Limb (tissue), 2 donors: ENCODE data around the gene GNB1L.
"Not testable (repeated sequence)": the region's sequence is repeated elsewhere in the genome, so short reads cannot be mapped to it uniquely, and the experiment has no call there.

ENCODE experiments used
- DNase-seq, 2 donors: peaks; one replicate each; pipeline ENCODE4 v3.0.0-alpha.2; 2016; ENCODE audit errors: extremely low spot score in 2 of 2

Gene GNB1L

DNA sequence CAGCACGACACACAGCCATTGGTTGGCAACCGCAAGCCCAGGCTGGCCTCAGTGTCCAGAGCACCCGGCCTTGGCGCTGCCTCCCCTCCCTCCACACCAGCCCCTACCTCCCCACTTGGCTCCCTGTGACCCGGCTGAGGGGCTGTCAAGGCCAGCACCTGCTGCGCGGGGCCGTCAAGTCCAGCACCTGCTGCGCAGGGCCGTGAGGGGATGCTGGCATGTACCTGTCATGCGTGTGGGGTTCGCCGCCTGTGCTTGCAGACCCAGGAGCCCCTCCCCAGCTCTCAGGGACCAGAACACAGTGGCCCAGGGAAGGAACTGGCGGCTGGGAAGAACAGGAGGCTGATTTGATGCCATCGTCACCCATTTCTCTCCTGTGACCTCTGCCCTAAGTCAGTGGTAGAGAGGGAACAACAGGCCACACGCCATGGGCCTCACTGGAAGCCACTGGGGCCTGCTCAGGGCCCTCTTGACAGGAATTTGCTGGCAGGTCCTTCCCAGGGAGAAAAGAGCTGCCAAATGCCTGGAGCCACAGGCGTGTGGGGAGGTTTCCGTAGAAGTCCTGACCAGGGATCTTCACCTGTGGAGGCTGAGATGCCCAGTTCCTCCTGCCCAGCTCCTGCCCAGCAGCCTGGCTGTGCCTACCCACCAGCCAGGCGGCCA lies 56.5 kb downstream of the GNB1L start:
- peak in 1 of 2 donors; percentile 27 for DNase-seq

DNA sequence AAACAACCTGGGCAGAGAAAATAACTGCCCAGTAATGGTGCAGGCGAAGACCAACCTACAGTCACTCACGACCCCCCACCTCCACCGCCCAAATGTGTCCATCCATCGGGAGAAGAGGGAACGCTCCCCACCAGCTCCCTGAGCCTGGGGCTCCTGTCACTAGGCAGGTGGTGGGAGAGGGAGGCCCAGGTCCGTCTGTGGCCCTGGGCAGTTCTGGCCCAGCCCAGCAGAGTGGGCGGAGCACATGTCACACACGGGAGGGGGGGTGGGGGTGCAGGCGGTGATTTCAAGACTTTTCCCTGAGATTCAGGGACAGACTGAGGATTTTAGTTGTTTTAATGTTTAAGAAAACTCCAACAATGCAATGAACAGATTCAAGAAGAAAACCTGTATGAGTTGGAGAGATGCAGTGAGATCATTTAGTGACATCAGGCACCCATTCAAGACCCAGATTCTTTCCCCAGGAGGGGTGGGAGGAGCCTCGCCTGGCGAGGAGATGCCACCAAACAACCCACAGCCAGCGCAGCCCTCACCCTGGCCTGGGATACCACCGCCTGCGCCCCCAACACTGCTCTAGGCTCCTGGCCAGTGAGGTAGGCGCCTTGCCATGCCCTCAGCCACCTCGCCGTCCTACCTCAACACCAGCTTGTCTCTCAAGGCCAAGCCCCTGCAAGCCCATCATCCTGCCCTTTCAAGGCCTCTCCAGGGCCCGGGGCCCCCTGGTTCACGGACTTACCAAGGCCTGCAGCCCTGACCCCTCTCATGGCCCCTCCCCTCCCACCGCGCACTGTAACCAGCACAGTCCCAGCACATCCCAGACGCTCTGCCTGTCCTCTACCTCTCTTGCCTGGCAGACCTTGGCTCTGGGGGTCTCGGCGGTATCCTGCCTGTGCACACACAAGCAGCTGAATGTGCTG lies 57.3 kb downstream of the GNB1L start:
- DNase-seq, result peak in 1 of 2 donors; percentile 29

DNA sequence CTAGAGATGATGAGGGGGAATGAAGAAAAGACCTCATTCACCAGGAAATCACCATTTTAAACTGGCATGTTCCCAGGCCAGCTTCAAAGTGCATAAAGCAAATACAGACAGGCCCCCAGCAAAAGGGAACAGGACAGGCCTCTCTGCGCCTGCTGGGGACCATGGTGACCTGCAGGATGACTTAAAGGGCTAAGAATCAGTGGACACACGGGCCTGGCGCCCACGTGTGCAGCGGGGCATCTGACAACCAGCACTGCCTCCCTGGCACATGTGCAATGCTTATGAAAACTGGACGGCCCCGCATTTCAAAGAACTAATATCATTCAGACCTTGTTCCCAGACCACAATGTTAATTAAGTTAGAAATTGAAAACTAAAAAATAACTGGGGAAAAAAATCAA lies 58.5 kb downstream of the GNB1L start:
- DNase-seq, result peak in 1 of 2 donors; percentile 20

DNA sequence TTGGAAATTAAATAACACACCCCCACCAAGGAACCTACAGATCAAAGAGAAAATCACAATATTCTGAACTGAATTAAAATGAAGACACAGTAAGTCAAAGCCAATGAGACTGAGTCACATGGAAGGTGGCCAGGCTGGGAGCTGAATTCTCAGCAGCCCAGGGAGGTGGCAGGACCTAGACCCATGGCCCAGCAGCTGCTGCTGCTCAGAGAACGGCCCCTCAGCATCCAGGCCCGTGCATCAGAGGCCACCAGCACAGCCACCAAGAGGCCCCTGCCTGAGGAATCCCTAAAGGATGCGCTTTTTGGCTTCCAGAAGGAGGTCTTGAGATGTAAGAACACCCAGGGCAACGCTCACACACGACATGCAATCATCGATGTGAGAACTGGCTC lies 59.1 kb downstream of the GNB1L start:
- DNase-seq, result peak in 1 of 2 donors; percentile 16

DNA sequence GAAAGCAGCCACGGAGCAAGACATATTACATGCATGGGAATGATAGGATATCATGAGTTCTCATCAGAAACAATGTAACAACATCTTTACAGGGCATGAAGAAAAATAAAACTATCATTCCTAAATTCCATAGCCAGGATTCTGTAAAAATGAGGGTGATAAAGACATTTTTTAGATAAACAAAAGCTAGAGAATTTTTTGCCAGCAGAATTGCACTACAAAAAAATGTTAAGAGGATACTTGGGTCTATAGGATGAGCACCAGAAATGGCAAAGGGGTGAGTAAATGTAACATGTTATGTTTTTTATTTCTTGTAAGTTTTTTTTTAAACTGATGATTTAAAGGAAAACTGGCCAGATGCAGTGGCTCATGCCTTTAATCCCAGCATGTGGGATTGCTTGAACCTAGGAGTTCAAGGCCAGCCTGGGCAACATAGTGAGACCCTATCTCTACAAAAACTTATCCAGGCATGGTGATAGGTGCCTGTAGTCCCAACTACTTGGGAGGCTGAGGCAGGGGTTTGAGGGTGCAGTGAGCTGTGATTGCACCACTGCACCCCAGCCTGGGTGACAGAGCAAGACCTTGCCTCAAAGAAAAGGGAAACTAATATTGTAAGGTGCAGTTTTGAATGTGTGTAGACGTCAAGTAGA lies 60.9 kb downstream of the GNB1L start:
- DNase-seq, result no peak

DNA sequence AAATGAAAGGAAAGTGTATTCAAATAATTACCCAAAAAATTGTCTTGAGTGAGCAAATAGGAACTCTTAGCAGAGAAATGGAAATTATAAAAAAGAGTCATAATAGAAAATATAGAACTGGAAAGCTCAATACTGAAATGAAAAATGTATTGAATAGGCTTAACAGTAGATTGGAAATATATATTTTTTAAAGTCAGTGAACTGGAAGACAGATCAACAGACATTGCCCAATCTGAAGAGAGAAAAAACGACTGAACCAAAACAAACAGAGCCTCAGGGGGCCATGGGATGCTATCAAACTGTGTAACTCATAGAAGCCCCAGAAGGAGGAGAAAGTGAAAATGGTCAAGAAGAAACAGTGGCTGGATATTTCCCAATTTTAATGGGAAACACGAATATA lies 61.5 kb downstream of the GNB1L start:
- DNase-seq, result no peak

DNA sequence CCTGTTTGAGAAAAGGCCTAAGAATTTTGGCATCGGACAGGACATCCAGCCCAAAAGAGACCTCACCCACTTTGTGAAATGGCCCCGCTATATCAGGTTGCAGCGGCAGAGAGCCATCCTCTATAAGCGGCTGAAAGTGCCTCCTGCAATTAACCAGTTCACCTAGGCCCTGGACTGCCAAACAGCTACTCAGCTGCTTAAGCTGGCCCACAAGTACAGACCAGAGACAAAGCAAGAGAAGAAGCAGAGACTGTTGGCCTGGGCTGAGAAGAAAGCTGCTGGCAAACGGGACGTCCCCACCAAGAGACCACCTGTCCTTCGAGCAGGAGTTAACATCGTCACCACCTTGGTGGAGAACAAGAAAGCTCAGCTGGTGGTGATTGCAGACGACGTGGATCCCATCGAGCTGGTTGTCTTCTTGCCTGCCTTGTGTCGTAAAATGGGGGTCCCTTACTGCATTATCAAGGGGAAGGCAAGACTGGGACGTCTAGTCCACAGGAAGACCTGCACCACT lies 62.2 kb downstream of the GNB1L start:
- DNase-seq, result not testable (repeated sequence)

DNA sequence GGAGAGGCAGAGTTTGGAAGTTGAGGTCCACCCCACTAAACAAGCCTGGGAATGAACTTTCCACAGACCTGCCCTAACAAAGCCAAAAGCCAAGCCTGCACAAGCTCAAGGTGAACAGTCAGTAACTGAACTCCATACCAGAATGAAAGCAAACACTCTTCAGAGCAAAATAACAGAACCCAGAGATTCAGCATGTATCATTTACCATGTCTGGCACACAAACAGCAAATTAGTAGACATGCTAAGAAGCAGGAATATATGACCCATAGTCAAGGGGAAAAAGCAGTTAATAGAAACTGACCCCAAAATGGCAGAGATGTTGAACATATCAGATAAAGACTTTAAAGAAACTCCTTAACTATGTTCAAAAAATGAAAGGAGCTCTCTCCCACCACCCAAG lies 62.8 kb downstream of the GNB1L start:
- DNase-seq, result no peak

DNA sequence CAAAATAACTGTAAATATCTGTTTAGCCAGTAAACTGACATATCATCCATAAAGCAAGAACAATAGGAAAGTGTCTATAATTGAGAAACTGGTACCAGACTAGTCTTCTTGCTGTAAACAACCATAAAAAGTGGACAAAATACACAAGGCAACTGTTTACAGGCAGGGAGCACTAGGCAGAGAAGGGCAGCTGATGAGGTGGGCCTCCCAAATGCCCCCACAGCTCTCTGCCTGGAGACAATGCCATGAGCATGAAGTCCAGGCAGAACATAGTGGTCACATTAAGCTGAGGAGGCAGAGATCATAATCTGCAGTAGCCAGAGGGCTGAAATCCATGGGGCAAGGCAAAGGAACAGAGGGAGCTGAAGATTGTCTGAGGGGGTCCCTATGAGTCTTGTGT lies 63.4 kb downstream of the GNB1L start:
- no peak for DNase-seq

DNA sequence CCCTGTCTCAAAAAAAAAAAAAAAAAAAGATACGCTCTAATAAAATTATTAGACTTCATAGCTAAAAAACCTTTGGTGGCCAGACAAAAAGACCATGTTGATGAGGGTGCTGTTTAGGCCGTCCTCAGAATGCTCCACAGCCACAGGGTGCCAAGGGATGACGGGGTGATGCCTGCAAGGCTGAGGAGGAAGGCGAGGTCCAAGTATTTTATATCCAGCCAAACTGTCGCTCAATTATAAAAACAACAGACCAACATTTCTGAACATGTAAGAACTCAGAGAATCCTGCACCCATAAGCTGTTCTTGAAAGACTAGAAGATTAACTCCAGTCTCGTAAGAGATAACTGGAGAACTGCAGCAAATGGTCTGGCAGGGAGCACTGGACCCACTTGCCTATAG lies 64.8 kb downstream of the GNB1L start:
- no peak for DNase-seq

DNA sequence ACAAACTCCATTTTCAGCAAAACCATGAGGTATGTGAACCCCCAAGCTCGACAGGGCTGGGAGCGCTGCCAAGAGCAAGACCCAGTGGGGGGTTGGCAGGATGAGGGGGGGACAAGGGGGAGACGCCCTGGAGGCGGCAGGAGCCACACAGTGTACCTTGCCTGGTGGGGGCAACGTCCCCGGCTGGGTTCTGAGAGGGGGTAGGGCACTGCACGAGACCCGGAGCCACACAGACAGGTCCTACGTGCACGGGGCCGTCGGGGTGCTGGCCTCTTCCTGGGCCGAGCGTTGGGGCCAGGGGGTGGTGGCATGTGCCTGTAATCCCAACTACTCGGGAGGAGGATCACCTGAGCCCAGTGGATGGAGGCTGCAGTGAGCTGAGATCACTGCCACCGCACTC lies 65.3 kb downstream of the GNB1L start:
- peak in 1 of 2 donors; percentile 29 for DNase-seq

DNA sequence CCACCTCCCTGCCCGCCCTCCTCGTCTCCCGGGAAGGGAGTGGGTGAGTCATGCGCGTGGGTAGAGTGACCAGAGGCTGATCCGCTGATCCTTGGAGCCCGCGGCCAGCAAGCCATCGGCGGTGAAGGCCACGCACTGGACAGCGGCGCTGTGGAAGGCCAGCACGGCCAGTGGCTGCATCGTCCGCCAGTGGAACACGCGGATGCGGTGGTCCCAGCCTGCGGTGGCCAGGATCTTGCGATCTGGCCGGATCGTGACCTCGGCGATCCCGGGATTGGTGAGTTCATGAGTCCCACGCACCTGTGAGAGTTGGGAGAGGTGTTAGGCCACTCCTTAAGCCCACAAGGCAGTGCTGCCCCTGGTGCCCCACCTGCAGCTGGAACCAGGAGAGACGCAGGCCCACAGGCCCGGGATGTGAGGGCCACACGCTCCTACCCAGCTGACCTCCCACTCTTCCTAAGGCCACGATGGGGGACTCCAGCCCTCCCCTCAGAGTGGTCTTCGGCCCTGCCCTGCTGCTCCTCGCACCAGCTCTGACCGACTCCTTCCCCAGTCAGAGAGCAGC lies 65.9 kb downstream of the GNB1L start:
- peak in 1 of 2 donors; percentile 17 for DNase-seq

DNA sequence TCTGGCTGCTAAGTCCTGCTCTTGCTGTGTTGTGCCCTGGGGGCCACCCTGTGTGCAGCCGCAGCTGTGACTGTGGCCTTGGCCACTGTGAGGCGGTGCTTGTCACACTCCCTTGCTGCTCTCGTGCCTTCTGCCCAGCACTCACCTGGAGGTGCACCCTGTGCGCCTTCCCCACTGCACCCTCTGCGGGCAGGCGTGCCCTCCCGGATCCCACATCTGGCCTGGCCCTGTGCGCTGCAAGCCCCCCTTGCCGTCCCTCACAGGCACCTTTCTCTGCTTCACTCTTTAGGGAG lies 66.9 kb downstream of the GNB1L start:
- DNase-seq, result no peak

DNA sequence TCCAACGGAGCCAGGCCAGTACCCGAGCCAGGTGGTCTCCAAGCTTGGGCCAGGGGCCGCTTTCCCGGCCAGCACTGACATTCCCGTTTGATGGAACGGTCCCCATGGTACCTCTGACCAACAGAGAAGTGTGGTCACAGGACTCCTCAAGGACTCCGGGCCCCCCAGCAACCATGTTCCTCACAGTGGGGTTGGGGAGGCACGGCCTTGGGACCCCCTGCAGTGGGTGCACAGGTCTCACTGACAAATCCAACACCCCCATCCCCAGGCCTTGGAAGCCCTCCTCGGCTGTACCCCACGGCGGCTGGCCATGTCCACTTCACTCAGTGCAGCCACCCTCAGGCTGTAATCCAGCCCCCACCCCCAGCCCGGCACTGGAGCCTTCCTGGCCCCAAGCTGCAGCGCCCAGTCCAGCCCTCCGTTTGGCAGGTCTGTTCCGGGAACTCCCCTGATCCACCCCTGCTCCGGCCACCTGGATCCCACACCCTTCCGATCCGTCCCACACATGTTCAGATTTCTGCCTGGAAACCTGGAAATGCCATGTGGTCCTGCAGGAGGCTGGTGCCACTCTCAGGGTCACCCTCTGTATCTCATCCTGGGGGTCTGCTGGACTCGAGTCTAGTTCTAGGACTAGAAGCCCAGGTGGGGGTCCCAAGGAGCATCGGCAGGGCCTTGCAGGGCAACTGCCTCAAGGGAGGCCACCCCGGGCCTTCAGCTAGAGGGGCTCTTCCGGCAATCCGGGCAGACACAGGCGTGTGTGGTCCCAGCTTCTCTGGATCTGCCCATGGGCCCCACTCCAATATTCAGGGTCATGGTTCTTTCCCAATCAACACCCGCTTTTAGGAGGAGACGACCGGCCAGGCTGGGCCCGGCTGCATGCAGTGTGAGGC lies 67.5 kb downstream of the GNB1L start:
- DNase-seq, result peak in 1 of 2 donors; percentile 14

DNA sequence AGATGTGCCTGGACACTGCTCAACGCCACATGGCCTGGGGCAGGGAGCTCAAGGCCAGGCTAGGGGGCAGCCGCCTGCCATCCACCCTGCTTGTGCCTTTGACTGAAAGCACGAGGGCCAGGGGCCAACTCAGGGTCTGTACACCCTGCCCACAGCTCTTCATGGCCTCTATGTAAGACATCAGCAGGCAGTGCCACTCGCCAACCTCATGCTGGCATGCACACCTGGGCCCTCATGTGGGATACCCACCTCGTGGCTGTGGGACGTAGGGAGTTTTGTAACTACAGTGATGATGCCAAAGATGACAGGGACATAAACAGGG lies 68.4 kb downstream of the GNB1L start:
- DNase-seq, result no peak

DNA sequence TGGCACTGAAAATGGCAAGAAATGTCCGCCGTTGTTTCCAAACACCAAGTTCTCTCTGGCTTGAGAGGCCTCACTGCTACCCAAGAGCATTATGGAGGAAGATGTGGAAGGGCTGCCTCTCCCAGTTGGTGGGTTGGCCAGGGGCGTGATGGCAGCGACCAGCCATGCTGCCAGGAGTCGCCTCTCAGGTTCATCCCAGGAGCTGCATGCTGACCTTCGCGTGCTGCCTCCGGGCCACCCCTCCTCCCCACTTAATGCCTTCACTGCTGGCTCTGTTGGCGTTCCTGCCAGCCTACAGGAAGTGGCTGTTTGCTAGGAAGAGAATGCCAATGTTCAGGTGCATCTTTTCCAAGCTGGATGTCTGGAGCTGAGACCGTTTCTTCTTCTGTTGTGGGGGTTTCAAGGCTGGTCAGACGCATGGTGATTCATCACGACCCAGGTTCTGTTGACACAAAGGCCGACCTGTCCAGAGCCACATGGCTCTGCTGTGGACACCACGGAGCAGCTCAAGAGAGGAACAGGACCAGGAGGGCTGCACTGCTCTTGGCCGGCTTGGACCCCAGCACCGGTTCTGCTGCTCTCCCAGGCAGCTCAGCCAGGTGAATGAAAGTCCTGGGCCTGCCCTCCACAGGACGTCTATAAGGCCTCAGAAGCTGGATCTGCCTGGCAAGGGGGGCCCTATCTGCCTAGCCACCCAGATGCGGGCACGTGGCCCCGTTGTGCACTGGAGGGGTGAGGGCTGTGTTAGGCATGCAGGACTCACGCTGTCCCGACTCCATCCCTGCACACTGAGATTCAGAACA lies 69.0 kb downstream of the GNB1L start:
- peak in 1 of 2 donors; percentile 14 for DNase-seq

DNA sequence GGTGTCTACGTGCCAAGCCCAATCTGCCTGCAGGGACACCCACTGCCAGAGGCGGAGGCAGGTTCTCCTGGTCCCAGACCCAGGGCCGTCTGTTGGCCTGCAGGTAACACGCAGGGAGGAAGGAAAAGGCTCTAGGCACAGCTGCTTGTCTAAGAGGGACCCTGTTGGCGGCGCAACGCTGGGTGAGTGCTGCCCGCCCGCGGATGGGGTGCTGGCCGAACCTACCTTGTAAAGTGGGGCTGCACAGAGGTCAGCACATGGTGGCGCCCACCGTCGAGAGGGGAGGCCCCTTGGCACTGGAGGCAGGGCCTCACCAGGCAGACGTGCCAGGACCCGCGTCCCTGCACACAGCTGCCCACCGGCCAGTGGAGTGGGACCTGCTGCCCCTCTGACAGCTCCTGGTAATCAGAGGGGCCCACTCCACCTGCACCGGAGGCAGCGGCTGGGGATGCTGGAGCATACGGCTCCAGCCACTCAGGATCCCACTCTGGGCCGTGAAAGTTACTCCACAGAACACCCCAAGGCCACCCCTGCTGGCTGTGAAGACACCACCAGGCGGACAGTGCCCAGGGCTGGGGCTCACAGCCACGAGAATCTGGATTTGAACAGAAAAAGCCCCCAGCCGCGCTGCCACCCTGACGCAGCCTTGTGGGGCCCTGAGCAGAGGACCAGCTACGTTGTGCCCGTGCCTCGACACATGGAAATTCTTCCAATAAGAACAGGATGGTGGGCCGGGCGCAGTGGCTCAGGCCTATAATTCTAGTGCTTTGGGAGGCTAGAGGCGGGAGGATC lies 70.1 kb downstream of the GNB1L start:
- DNase-seq, result peak in 1 of 2 donors; percentile 23

DNA sequence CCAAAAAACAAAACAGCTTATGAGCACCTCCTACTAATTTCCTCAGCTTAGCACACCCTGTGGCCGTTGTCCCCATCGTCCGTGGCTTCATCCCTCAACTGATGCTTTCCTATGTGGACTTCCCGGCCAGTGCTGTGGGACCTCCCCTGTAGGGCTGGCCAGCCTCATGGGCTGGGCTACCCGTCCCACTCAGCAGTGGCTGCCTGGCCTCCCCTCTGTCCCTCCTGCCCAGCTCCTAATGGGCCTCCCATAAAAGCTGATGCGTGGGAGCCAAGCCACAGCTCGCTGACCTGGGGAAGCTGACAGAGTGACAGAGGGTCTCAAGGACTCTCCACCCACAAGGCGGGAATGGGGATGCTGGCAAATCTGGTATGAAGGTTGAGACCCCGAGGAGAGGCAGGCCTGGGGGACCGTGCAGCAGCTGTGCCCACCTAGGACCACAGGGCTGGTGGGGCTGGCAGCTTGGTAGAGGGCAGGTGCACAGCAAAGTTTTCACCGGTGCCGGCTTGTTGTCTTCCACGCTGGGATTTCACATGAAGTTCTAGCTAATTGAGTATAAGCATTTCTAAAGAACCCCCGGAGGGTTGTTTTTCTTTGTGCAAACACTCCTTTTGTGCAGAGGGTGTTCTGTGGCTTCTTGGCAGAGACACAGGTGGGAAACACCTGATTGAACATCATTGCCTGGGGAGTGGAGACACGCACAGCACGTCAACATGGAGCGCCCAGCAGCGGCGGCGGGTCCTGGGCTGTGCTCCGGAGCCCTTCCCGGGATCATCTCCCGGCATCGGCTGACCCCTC lies 70.9 kb downstream of the GNB1L start:
- peak in 1 of 2 donors; percentile 21 for DNase-seq

DNA sequence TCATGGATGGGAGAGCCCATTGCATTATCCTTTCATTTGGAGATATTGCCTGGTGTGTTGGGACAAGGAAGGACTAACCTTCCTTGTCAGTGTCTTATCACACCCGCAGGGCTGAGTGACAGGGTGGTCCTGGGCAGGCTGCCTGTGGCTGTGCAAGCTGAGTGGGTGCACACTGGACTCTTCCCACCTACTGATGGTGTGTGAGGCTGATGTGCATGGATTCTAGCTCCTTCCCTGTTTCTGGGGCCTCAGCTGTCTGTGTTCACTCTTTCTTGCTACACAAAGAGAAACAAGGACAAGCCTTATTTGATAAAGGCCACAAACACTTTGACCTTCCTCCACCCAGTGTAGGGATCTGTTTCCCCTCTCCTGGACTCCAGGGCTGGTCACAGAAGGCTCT lies 72.1 kb downstream of the GNB1L start:
- no peak for DNase-seq
